ENCODE measurements around the gene OPA1. TPM values are rescaled to one million over a fixed set of nuclear protein-coding genes. Genes with fewer than 3 reads are reported as not detected.

The OPA1 gene
- total and polyA plus RNA-seq, 11 donors: 23.0 to 215 (median 106) TPM

GRCh38 chr3:193586526-193586925, 6.5 kb upstream of the OPA1 start:
- no peak for ATAC-seq
- TF ChIP-seq POLR2A (IDR thresholded peaks at IDR 0.05): no peak
- TF ChIP-seq CTCF (IDR thresholded peaks at IDR 0.05): no peak

GRCh38 chr3:193589129-193589528, 3.9 kb upstream of the OPA1 start:
- intact Hi-C loops (cut with DNase I): no loop called here
- no peak overlapping the region for H3K4me3 ChIP-seq
- no peak for ATAC-seq
- TF ChIP-seq POLR2A (IDR thresholded peaks at IDR 0.05) (no peak), CTCF (IDR thresholded peaks at IDR 0.05) (no peak)
- DNase-seq: no peak
- H3K36me3 ChIP-seq: no peaks in the 10 kb centered on the region
- WGBS, 4 donors: 71 to 88% (median 76%) methylated on average over 1 of the region's 1 CpG
- H3K9me3 ChIP-seq: no peaks in the 10 kb centered on the region
- no peak overlapping the region for H3K27ac ChIP-seq
- no peaks in the 10 kb centered on the region for H3K27me3 ChIP-seq
- peaks cover 2 to 11% (median 6%) of the 10 kb centered on the region in 12 donors for H3K4me1 ChIP-seq

More at GRCh38 chr3:193586526-193586925, 6.5 kb upstream of the OPA1 start:
- no peak overlapping the region for H3K4me3 ChIP-seq
- no peaks in the 10 kb centered on the region for H3K4me1 ChIP-seq
- H3K27ac ChIP-seq: no peak overlapping the region
- intact Hi-C loops (cut with DNase I): no loop called here
- no peaks in the 10 kb centered on the region for H3K9me3 ChIP-seq
- no peaks in the 10 kb centered on the region for H3K36me3 ChIP-seq
- no peaks in the 10 kb centered on the region for H3K27me3 ChIP-seq
- no peak for DNase-seq

- H3K4me1 ChIP-seq: peaks cover 3 to 16% (median 10%) of the 10 kb centered on the region in 12 donors
- no peak for DNase-seq
- no peaks in the 10 kb centered on the region for H3K36me3 ChIP-seq
- no peak for ATAC-seq
- no peaks in the 10 kb centered on the region for H3K27me3 ChIP-seq
- no peak overlapping the region for H3K4me3 ChIP-seq
- no peak for TF ChIP-seq CTCF (IDR thresholded peaks at IDR 0.05)
- no peak for TF ChIP-seq POLR2A (IDR thresholded peaks at IDR 0.05)
- intact Hi-C loops (cut with DNase I): loop anchor here in 1 of 10 donors (5.0 kb wide), 1 partner anchor 762 kb away; no protein-coding TSS in a partner anchor
- 35 to 58% (median 41%) methylated on average over 1 of the region's 1 CpG for WGBS, 4 donors
- no peak overlapping the region for H3K27ac ChIP-seq
- no peaks in the 10 kb centered on the region for H3K9me3 ChIP-seq
These were observed 3.4 kb upstream of the OPA1 start for GRCh38 chr3:193589616-193590015.

GRCh38 chr3:193590088-193590856, 2.7 kb upstream of the OPA1 start:
- no peak for TF ChIP-seq CTCF (IDR thresholded peaks at IDR 0.05)
- TF ChIP-seq POLR2A (IDR thresholded peaks at IDR 0.05): no peak
- Histone ChIP-seq H3K9me3 (no peaks in the 10 kb centered on the region), H3K36me3 (no peaks in the 10 kb centered on the region), H3K4me1 (peaks cover 3 to 22% (median 16%) of the 10 kb centered on the region in 12 donors), H3K4me3 (no peak overlapping the region), H3K27ac (no peak overlapping the region), H3K27me3 (no peaks in the 10 kb centered on the region)
- WGBS, 4 donors: 88% methylated on average over 6 of the region's 6 CpGs
- no peak for DNase-seq
- no peak for ATAC-seq
- intact Hi-C loops (cut with DNase I): loop anchor here in 1 of 10 donors (5.0 kb wide), 1 partner anchor 763 kb away; no protein-coding TSS in a partner anchor
